Colonic mucosa (tissue), 4 donors: ENCODE data around the gene VSX1. TPM values are rescaled to one million over a fixed set of nuclear protein-coding genes. Genes with fewer than 3 reads are reported as not detected.

Experiments used
- DNase-seq: peaks from one replicate; pipeline ENCODE4 v3.0.0-alpha.2; 2020
- H3K27ac ChIP-seq: fragments of 200-600 bp; one replicate; pipeline ENCODE4 v1.8.0; 2021
- H3K27me3 ChIP-seq: fragments of 200-600 bp; one replicate; pipeline ENCODE4 v1.8.0; 2021
- H3K36me3 ChIP-seq: fragments of 200-600 bp; one replicate; pipeline ENCODE4 v1.8.0; 2021
- H3K4me1 ChIP-seq: fragments of 200-600 bp; one replicate; pipeline ENCODE4 v1.8.0; 2021; ENCODE audit warnings: mild to moderate bottlenecking
- H3K4me3 ChIP-seq: fragments of 200-600 bp; one replicate; pipeline ENCODE4 v1.8.0; 2021
- H3K9ac ChIP-seq, 2 donors: one replicate each; pipeline ENCODE4 v1.7.0; 2013; ENCODE audit warnings: control low read depth in 2 of 2, low read depth in 2 of 2, low read length in 2 of 2
- H3K9me3 ChIP-seq: fragments of 200-600 bp; one replicate; pipeline ENCODE4 v1.8.0; 2021
- CTCF ChIP-seq: fragments of 200-600 bp; IDR thresholded peaks from one replicate; pipeline ENCODE4 v1.8.0; 2022; ENCODE audit warnings: antibody characterized with exemption, mild to moderate bottlenecking
- intact Hi-C: fragments of 100-400 bp; cut with DNase I; formaldehyde crosslinking; loops from one replicate; pipeline ENCODE4 v1.14.1; 2022
- total RNA-seq, 2 donors: library from RNA; stranded (reverse); fragmentation: NEBNext Ultra II Directional in 1 of 2; extraction: Animal tissue kit (Norgen Biotek cat#: 25700) in 1 of 2; gene quantifications; one replicate each; pipeline ENCODE4 v1.2.1, GENCODE V29; 2021
- donor health status: healthy.
- donor health status: DM: no; HTN: no; CAD: no.
- donor health status: DM: no; HTN: no; CAD: no.

The VSX1 gene
- total RNA-seq, 2 donors from 2014 or later = not detected

GRCh38 chr20:25097498-25097897 lies 15.6 kb upstream of the VSX1 start:
- intact Hi-C loops = no loop called here
- no peaks in the 10 kb centered on the region for H3K36me3 ChIP-seq
- H3K4me3 ChIP-seq = no peak overlapping the region
- TF ChIP-seq CTCF = no peak
- no peak overlapping the region for H3K9ac ChIP-seq
- H3K27me3 ChIP-seq = no peaks in the 10 kb centered on the region
- H3K27ac ChIP-seq = no peak overlapping the region
- no peaks in the 10 kb centered on the region for H3K9me3 ChIP-seq
- no peak for DNase-seq
- no peaks in the 10 kb centered on the region for H3K4me1 ChIP-seq

- Histone ChIP-seq H3K27ac (no peak overlapping the region), H3K4me1 (no peaks in the 10 kb centered on the region), H3K4me3 (no peak overlapping the region), H3K9ac (no peak overlapping the region), H3K36me3 (no peaks in the 10 kb centered on the region), H3K9me3 (no peaks in the 10 kb centered on the region), H3K27me3 (peaks cover 1% of the 10 kb centered on the region)
- DNase-seq = peak; percentile 56
- intact Hi-C loops = no loop called here
- TF ChIP-seq CTCF = no peak
These were observed 8.8 kb upstream of the VSX1 start for GRCh38 chr20:25090492-25091429.

- intact Hi-C loops = no loop called here
- H3K4me1 ChIP-seq = no peaks in the 10 kb centered on the region
- DNase-seq = no peak
- TF ChIP-seq CTCF = no peak
- H3K27me3 ChIP-seq = peaks cover 12% of the 10 kb centered on the region
- no peak overlapping the region for H3K4me3 ChIP-seq
- no peaks in the 10 kb centered on the region for H3K9me3 ChIP-seq
- H3K9ac ChIP-seq = no peak overlapping the region
- H3K36me3 ChIP-seq = no peaks in the 10 kb centered on the region
- no peak overlapping the region for H3K27ac ChIP-seq
These were observed 7.7 kb upstream of the VSX1 start for GRCh38 chr20:25089662-25090061.

GRCh38 chr20:25089096-25089495 lies 7.2 kb upstream of the VSX1 start:
- Histone ChIP-seq H3K27ac (no peak overlapping the region), H3K4me1 (no peaks in the 10 kb centered on the region), H3K9ac (no peak overlapping the region), H3K9me3 (no peaks in the 10 kb centered on the region), H3K4me3 (no peak overlapping the region), H3K36me3 (no peaks in the 10 kb centered on the region), H3K27me3 (peaks cover 18% of the 10 kb centered on the region)
- intact Hi-C loops = no loop called here
- TF ChIP-seq CTCF = no peak
- no peak for DNase-seq

GRCh38 chr20:25088267-25088666 lies 6.3 kb upstream of the VSX1 start:
- H3K4me3 ChIP-seq = no peak overlapping the region

More at GRCh38 chr20:25088267-25088666, 6.3 kb upstream of the VSX1 start:
- Histone ChIP-seq H3K9ac (no peak overlapping the region), H3K27me3 (peaks cover 26% of the 10 kb centered on the region), H3K27ac (no peak overlapping the region), H3K9me3 (no peaks in the 10 kb centered on the region), H3K36me3 (no peaks in the 10 kb centered on the region), H3K4me1 (no peaks in the 10 kb centered on the region)
- no peak for DNase-seq
- intact Hi-C loops = no loop called here
- TF ChIP-seq CTCF = no peak
